HG02642 (cell line): ENCODE results near the gene TIMM17B.

Experiments used
- ATAC-seq: cut with Tn5 transposase; IDR thresholded peaks from one replicate; pipeline ENCODE4 v1.9.1; 2021; ENCODE audit warnings: mild to moderate bottlenecking; ENCODE audit not compliant: unreplicated experiment, poor library complexity

TIMM17B gene

DNA sequence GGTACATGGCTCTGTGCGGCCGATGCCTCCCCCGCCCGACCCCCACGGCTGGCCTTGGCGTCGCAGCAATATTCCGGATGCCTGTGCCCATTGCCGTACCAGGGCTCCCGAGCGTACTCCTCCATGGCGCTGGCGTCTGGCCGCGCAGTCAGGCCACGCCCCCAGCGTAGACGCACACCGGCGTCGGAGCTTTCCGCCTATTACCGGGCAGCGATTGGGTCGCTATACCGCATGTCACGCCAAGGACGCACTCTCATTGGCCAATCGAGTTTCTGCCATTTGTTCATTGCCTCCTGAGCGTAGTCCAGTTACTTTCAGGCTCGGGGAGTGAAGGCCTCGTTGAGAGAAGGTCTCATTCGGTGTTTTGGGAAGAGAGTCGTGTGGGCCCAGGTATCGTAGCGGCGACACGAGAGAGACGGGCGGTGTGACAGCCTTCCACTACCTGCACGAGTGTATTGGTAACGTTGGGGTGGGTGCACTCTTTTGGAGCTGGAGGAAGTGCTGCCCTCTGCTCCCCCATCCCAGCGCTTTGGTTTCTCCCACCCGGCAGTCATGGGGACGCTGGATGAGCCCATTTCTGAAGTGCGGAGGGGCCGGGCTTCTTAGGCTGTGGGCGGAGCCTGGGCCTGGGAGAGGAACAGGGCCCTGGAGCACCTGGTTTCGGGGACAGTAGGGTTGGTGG is at the start of gene TIMM17B, which contains the start of gene PQBP1:
Gene TIMM17B, minus strand, starts transcription at position 144 of the 682 bp plus-strand sequence. Its CDS starts 19 bp downstream, at position 125.
Gene PQBP1, plus strand, starts transcription at position 306 of the 682 bp plus-strand sequence. CDS start 580 bp downstream, outside the sequence.
- peak; percentile 92 for ATAC-seq

- no peak for ATAC-seq
These were observed 48.2 kb upstream of the TIMM17B start for GRCh38 chrX:48945517-48946348.

DNA sequence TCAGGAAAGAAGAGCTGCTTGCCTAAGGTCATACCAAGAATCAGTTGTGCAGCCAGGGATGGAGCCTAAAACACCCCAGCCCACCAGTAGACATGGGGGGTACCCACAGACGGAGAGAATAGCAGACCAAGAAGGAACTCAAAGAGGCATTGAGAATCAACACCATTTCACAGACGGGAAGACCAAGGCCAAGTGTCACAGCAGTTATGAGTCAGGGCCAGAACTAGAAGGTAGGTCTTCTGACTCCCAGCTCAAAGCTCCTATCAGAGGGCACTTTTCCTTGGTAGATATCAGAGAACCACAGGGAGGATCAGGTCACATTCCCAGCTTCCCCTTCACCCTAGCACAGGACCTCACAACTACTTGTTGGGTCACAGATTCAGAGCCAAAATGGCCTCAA is 45.3 kb upstream of the TIMM17B start:
- ATAC-seq: no peak

GRCh38 chrX:48940404-48940955 is 42.9 kb upstream of the TIMM17B start:
- no peak for ATAC-seq

DNA sequence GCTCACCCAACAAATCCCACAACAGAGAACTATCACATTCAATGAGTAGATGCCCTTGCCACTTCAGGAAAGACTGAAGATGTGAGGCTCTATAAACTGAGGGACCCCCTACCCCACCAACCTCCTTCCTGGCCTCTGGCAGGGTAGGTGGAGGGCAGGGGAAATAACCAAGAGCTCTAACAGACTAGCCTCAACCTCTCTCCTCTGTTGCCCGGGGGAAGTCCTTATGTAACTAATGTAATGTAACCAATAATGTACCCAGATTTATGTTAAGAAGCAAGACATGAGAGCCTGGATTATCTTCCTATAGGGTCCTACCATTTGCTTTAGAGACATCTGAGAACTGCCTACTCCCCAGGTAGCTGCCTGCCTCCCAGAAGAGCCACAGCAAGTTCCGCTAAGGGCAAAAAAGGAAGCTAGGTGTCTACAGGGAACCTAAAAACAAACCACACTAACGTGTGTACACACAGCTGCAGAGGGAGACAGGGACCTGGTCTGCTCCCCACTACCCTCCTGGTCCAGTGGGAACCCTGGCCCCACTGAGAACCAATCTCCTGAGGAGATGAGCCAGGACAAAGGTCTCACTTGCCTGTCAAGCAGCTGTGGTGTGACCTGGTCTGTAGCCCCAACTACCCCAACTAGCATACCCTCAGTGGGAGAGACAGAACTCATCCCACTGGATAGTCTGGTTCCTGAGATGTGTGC is 42.1 kb upstream of the TIMM17B start:
- peak; percentile 22 for ATAC-seq

GRCh38 chrX:48938721-48939425 is 41.3 kb upstream of the TIMM17B start:
- ATAC-seq: peak; percentile 54

DNA sequence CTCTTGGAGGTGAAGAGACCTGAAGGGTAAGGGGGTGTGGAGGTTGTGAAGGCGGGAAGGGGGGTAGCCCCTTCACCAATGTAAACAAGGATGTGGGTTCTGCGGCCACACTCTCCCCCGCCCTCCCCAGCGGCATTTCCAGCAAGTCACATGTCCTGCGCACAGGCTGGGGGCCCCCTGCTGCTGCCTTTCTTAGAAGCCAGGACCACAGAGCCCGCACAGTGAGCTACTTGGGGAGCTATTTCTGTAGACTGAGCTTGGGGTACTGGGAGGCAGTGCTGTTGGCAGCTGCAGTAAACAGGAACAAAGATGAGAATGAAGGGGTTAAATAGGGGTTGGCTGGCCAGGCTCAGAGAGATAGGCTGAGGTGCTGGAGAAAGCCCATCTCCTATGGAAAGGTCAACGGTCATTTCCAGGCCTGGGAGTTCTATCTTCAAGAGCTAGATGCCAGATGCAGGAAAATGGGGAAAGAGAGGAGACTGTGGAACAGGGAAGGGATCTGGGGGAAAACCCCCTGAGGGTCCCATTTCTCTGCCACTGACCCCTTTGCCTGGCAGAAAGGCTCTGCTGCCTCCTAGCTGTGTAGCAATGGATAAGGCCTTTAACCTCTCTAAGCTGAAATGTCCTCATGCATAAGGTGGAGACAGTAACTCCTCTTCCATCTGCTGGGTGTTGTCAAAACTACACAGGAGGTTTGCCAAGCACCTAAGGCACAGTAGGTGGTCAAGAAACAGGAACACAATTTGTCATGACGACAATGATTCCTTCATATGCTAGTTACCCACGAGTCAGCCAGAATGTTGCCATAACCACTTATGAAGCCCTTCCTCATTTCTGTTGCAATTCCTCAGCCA is 39.7 kb upstream of the TIMM17B start:
- peak; percentile 62 for ATAC-seq

DNA sequence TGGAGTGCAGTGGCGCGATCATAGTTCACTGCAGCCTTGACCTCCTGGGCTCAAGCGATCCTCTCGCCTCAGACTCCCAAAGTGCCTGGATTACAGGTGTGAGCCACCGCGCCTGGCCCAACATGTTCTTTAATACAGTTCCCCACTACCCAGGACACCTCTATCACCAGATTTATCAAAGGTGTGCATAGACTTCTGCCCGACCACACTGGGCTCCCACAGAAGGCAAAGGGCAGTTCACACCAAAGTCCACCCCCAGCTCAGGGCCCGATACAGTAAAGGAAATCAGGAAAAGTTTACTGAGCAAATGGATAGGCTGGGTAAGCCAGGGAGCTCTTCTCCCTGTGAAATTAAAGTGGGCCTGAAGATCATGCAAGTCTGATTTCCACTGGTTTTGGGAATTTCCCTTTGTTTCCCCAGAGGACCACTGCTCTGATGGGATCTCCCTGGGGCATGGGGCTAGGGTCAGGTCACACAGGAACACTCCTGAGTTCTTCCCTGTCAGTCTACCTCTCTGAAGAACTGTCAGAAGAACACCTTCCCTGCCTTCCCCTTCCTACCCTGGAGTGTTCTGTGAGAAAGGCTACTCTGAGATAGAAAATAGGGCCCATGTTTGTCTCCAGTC is 39.0 kb upstream of the TIMM17B start:
- ATAC-seq: peak; percentile 2

DNA sequence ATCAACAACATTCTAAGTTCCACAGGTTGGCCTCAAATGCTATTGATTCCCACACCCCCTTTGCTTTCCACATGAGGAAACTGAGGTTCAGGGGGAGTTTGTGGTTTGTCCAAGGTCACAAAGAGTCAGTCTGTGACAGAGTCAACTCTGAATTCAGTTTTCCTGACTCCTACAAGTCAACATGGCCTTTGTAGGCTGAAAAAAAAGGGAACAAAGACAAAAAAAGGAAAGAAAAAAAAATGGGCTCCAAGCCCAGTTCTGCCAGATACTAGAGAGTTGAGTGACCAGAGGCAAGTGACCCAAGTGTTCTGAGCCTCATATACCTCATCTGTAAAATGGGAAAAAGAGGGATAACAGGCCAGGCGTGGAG is 37.7 kb upstream of the TIMM17B start:
- no peak for ATAC-seq

GRCh38 chrX:48934581-48935300 is 37.2 kb upstream of the TIMM17B start:
- no peak for ATAC-seq

DNA sequence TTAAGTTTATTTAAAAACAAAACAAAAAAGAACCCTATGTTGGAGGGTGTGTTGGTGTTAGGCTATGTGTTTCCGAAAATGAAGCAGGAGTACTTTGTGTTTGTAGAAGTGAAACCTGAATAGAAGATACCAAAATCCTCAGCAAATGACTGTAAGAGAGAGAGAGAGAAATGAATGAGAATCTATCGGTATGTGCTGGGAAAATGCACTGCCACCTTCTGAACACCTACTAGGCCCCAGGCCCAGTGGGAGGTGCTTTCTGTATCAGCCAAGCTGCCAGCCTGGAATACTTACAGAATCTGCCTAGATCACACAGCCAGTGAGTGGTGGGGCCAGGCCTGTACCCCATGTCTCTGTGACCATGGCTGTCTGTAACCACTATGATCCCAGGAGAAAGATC is 36.2 kb upstream of the TIMM17B start:
- ATAC-seq: no peak

GRCh38 chrX:48927736-48928382 is 30.3 kb upstream of the TIMM17B start:
- ATAC-seq: no peak

- ATAC-seq: no peak
These were observed 29.6 kb upstream of the TIMM17B start for GRCh38 chrX:48927123-48927522.

DNA sequence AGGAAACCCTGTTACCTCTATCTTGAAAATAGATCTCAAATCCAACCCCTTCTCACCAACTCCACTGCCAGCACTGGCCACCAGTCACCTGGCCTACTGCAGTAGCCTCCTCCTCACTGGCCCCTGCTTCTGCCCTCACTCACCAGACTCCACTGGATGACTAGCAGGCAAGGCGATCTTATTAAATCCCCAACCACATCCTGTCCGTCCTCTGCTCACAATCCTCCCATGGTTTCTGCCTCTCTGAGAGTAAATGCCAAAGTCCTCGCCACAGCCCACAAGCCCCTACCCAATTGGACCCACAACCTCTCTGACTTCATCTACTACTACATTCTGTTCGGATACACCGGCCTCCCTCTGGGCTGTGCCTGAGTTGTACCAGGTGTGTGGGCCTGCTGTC is 26.7 kb upstream of the TIMM17B start:
- no peak for ATAC-seq

- no peak for ATAC-seq
These were observed 26.2 kb upstream of the TIMM17B start for GRCh38 chrX:48923771-48924170.

GRCh38 chrX:48920718-48921104 is 23.1 kb upstream of the TIMM17B start:
- no peak for ATAC-seq

- no peak for ATAC-seq
These were observed 22.6 kb upstream of the TIMM17B start for GRCh38 chrX:48919947-48920717.
